HG03354 (cell line): Measurements from ENCODE around the gene SNX27.
"Not testable (repeated sequence)": the region's sequence is repeated elsewhere in the genome, so short reads cannot be mapped to it uniquely, and the experiment has no call there.

Experiments
- ATAC-seq: cut with Tn5 transposase; IDR thresholded peaks from one replicate; pipeline ENCODE4 v1.9.1; 2021; ENCODE audit warnings: mild to moderate bottlenecking; ENCODE audit not compliant: unreplicated experiment, poor library complexity, severe bottlenecking

Gene SNX27

GRCh38 chr1:151716405-151716762 lies 104.5 kb downstream of the SNX27 start:
- no peak for ATAC-seq

- no peak for ATAC-seq
These were observed 105.2 kb downstream of the SNX27 start, which contains the start of gene CELF3 for GRCh38 chr1:151716771-151717631. CELF3 (minus strand) TSS chr1:151716803; CDS start chr1:151716020, 783 bp downstream.

GRCh38 chr1:151718011-151718431 lies 106.2 kb downstream of the SNX27 start:
- ATAC-seq = no peak

GRCh38 chr1:151718666-151719065 lies 106.8 kb downstream of the SNX27 start:
- ATAC-seq = no peak

- ATAC-seq = no peak
These were observed 108.3 kb downstream of the SNX27 start for GRCh38 chr1:151720125-151720524.

GRCh38 chr1:151720554-151720953 lies 108.7 kb downstream of the SNX27 start:
- no peak for ATAC-seq

- ATAC-seq = peak; percentile 70
These were observed 109.3 kb downstream of the SNX27 start, which contains the start of gene RIIAD1 for GRCh38 chr1:151720974-151721787. RIIAD1 (plus strand) TSS chr1:151721522; CDS start chr1:151721537, 15 bp downstream.

- ATAC-seq = peak; percentile 15
These were observed 110.1 kb downstream of the SNX27 start for GRCh38 chr1:151721788-151722510.

- no peak for ATAC-seq
These were observed 112.0 kb downstream of the SNX27 start for GRCh38 chr1:151723726-151724370.

- ATAC-seq = no peak
These were observed 116.6 kb downstream of the SNX27 start for GRCh38 chr1:151728151-151729054.

GRCh38 chr1:151729157-151729965 lies 117.5 kb downstream of the SNX27 start:
- ATAC-seq = no peak

- ATAC-seq = no peak
These were observed 118.1 kb downstream of the SNX27 start for GRCh38 chr1:151729966-151730291.

- no peak for ATAC-seq
These were observed 121.3 kb downstream of the SNX27 start for GRCh38 chr1:151733126-151733525.

- ATAC-seq = not testable (repeated sequence)
These were observed 122.1 kb downstream of the SNX27 start for GRCh38 chr1:151733995-151734394.

- ATAC-seq = no peak
These were observed 125.2 kb downstream of the SNX27 start for GRCh38 chr1:151737026-151737425.

GRCh38 chr1:151737479-151737878 lies 125.6 kb downstream of the SNX27 start:
- no peak for ATAC-seq

GRCh38 chr1:151739590-151740355 lies 127.9 kb downstream of the SNX27 start:
- no peak for ATAC-seq
